Neural cell (in vitro differentiated cells): ENCODE data around the gene CHRDL2.

Experiments used
- EP300 ChIP-seq: fragments of 450-650 bp; conservative IDR thresholded peaks from 2 replicates; pipeline ENCODE4 v1.6.1; 2014; ENCODE audit warnings: antibody characterized with exemption, mild to moderate bottlenecking, moderate library complexity; ENCODE audit not compliant: poor library complexity, severe bottlenecking
- EZH2 ChIP-seq: fragments of 200-600, 300-800 bp; shearing (Covaris generic), sonication (generic); IDR thresholded peaks from 2 replicates; pipeline ENCODE4 v1.6.1; 2014; ENCODE audit warnings: antibody characterized with exemption, low read length, borderline replicate concordance, mild to moderate bottlenecking; ENCODE audit not compliant: insufficient read depth, poor library complexity, severe bottlenecking
- MXI1 ChIP-seq: fragments of 450-650 bp; conservative IDR thresholded peaks from 2 replicates; pipeline ENCODE4 v1.6.1; 2014; ENCODE audit warnings: antibody characterized with exemption, mild to moderate bottlenecking; ENCODE audit not compliant: poor library complexity, severe bottlenecking
- POLR2AphosphoS5 ChIP-seq: IDR thresholded peaks from 2 replicates; pipeline ENCODE4 v1.6.1; 2012
- RAD21 ChIP-seq: fragments of 450-650 bp; conservative IDR thresholded peaks from 2 replicates; pipeline ENCODE4 v1.6.1; 2014; ENCODE audit warnings: antibody characterized with exemption, mild to moderate bottlenecking, moderate library complexity
- SMC3 ChIP-seq: fragments of 450-650 bp; conservative IDR thresholded peaks from 2 replicates; pipeline ENCODE4 v1.6.1; 2014; ENCODE audit warnings: antibody characterized with exemption, mild to moderate bottlenecking, moderate library complexity; ENCODE audit not compliant: poor library complexity
- TAF1 ChIP-seq: IDR thresholded peaks from 2 replicates; pipeline ENCODE4 v1.6.1; 2012; ENCODE audit warnings: low read depth
- TF ChIP-seq, protein P1 (sequence below): IDR thresholded peaks from 2 replicates; pipeline ENCODE4 v1.6.1; 2012; ENCODE audit warnings: borderline replicate concordance
- TF ChIP-seq, protein P2 (sequence below): fragments of 450-650 bp; IDR thresholded peaks from 2 replicates; pipeline ENCODE4 v1.5.1; 2014; ENCODE audit warnings: antibody characterized with exemption, mild to moderate bottlenecking, moderate library complexity; ENCODE audit not compliant: poor library complexity, severe bottlenecking

DNA sequence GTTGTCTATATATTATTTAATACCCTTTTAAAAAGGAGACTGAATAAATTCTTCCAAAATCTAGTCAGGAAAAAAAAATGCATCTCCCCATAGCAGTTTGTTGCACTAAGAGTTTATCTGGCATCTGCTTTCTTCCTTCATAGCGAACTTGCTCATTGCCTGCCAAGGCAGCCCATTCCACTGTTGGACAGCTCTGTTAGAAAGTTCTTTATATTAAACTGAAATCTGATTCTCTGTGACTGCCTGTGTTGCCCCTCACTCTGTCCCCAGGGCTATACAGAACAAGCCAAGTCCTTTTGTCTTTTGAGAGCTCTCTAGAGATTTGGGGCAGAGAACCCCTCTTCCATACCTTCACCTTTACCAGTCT lies 3.3 kb upstream of the CHRDL2 start:
- TF ChIP-seq, protein P1, sequence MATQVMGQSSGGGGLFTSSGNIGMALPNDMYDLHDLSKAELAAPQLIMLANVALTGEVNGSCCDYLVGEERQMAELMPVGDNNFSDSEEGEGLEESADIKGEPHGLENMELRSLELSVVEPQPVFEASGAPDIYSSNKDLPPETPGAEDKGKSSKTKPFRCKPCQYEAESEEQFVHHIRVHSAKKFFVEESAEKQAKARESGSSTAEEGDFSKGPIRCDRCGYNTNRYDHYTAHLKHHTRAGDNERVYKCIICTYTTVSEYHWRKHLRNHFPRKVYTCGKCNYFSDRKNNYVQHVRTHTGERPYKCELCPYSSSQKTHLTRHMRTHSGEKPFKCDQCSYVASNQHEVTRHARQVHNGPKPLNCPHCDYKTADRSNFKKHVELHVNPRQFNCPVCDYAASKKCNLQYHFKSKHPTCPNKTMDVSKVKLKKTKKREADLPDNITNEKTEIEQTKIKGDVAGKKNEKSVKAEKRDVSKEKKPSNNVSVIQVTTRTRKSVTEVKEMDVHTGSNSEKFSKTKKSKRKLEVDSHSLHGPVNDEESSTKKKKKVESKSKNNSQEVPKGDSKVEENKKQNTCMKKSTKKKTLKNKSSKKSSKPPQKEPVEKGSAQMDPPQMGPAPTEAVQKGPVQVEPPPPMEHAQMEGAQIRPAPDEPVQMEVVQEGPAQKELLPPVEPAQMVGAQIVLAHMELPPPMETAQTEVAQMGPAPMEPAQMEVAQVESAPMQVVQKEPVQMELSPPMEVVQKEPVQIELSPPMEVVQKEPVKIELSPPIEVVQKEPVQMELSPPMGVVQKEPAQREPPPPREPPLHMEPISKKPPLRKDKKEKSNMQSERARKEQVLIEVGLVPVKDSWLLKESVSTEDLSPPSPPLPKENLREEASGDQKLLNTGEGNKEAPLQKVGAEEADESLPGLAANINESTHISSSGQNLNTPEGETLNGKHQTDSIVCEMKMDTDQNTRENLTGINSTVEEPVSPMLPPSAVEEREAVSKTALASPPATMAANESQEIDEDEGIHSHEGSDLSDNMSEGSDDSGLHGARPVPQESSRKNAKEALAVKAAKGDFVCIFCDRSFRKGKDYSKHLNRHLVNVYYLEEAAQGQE: no peak
- TF ChIP-seq, protein P2, sequence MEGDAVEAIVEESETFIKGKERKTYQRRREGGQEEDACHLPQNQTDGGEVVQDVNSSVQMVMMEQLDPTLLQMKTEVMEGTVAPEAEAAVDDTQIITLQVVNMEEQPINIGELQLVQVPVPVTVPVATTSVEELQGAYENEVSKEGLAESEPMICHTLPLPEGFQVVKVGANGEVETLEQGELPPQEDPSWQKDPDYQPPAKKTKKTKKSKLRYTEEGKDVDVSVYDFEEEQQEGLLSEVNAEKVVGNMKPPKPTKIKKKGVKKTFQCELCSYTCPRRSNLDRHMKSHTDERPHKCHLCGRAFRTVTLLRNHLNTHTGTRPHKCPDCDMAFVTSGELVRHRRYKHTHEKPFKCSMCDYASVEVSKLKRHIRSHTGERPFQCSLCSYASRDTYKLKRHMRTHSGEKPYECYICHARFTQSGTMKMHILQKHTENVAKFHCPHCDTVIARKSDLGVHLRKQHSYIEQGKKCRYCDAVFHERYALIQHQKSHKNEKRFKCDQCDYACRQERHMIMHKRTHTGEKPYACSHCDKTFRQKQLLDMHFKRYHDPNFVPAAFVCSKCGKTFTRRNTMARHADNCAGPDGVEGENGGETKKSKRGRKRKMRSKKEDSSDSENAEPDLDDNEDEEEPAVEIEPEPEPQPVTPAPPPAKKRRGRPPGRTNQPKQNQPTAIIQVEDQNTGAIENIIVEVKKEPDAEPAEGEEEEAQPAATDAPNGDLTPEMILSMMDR: no peak
- no peak for TF ChIP-seq POLR2AphosphoS5
- TF ChIP-seq EZH2: no peak
- TF ChIP-seq EP300: no peak
- no peak for TF ChIP-seq MXI1
- TF ChIP-seq RAD21: no peak
- no peak for TF ChIP-seq TAF1
- no peak for TF ChIP-seq SMC3
